ENCODE measurements around the gene RUBCNL.

The RUBCNL gene

DNA sequence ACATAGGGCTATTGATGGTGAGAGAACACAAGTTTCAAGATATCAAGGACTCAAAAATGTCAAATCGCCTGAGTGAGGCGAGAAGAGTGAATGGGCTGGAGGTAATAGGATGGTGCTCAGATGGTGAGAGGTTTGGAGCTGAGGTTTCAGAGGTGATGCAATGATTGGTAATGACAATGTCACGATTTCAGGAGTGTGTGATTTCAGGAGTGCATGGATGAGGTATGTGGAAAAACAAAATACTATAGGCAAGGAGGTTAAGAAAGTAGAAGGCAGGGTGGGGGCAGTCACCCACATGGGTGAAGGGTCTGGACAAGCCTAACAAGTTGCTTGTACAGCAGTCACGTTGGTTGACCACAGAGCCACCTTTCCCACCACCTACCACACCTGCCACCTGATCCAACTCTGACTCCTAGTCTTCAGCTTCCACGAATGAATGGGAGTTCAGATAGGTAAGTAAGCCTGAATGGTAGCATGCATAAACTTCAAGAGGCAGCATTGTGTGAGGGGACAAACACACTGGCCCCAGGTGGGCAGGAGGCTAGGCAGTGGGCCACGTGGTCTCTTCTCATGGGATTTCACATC, 71.5 kb downstream of the RUBCNL start:
- DNase-seq (ENCODE audit: low read depth, low spot score), result no peak
- Histone ChIP-seq H3K9ac (ENCODE audit: insufficient read length) (no peak overlapping the region), H3K27ac (no peak overlapping the region), H3K36me3 (ENCODE audit: insufficient read depth, low read length) (peaks cover 14% of the 10 kb centered on the region), H3K9me3 (ENCODE audit: low read depth, low read length) (peaks cover 4% of the 10 kb centered on the region; the same call in 1 of the 2 replicates), H3K4me3 (no peak overlapping the region)
- TF ChIP-seq POLR2AphosphoS5 (IDR thresholded peaks at IDR 0.05; ENCODE audit: borderline replicate concordance, low read depth, low read length), result no peak
- TF ChIP-seq FOXP2 (optimal IDR thresholded peaks at IDR 0.05; ENCODE audit: control extremely low read depth, extremely low read length, insufficient read depth), result no peak
- TF ChIP-seq EZH2 (IDR thresholded peaks at IDR 0.05), result no peak

DNA sequence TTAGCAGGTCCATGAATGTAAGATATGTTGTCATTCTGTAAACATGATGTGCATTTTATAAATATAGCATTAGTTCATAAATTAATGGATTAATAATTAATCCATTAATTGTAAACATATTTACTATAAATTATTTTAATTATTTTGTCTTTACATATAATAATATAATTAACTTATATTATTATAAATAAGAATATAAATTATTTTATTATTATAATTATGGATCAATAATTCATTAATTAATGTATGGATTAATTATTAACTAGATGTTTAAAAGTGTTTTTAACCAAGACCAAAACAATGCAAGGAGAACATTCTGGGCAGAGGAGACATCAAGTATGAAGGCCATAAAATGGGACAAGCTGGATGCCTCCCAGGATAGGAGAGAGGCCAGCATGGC, 72.0 kb downstream of the RUBCNL start:
- no peak overlapping the region for H3K4me3 ChIP-seq
- H3K27ac ChIP-seq, result no peak overlapping the region
- H3K36me3 ChIP-seq (ENCODE audit: insufficient read depth, low read length), result peaks cover 14% of the 10 kb centered on the region
- TF ChIP-seq POLR2AphosphoS5 (IDR thresholded peaks at IDR 0.05; ENCODE audit: borderline replicate concordance, low read depth, low read length) (no peak), FOXP2 (optimal IDR thresholded peaks at IDR 0.05; ENCODE audit: control extremely low read depth, extremely low read length, insufficient read depth) (no peak), EZH2 (IDR thresholded peaks at IDR 0.05) (no peak)
- DNase-seq (ENCODE audit: low read depth, low spot score), result no peak
- H3K9ac ChIP-seq (ENCODE audit: insufficient read length), result no peak overlapping the region
- peaks cover 4% of the 10 kb centered on the region; the same call in 1 of the 2 replicates for H3K9me3 ChIP-seq (ENCODE audit: low read depth, low read length)

DNA sequence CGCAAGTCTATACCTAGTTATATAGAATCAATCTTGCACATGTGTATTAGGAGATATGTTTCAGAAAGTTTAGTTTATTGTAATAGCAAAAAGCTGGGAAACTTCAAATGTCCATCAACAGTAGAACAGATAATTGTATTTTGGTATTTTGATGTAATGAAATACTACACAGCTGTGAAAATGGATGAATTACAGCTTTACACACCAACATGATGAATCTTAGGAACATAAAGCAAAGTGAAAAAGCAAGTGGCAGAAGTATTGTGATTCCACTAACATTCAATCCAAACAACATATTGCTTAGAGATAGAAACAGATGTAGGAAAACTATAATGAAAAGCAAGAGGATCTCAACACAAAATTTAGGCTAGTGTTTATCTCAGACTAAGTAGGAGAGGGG, 72.5 kb downstream of the RUBCNL start:
- Histone ChIP-seq H3K27ac (no peak overlapping the region), H3K9me3 (ENCODE audit: low read depth, low read length) (peaks cover 4% of the 10 kb centered on the region; the same call in 1 of the 2 replicates), H3K9ac (ENCODE audit: insufficient read length) (no peak overlapping the region), H3K4me3 (no peak overlapping the region), H3K36me3 (ENCODE audit: insufficient read depth, low read length) (peaks cover 14% of the 10 kb centered on the region)
- TF ChIP-seq POLR2AphosphoS5 (IDR thresholded peaks at IDR 0.05; ENCODE audit: borderline replicate concordance, low read depth, low read length), result no peak
- TF ChIP-seq FOXP2 (optimal IDR thresholded peaks at IDR 0.05; ENCODE audit: control extremely low read depth, extremely low read length, insufficient read depth), result no peak
- TF ChIP-seq EZH2 (IDR thresholded peaks at IDR 0.05), result no peak
- DNase-seq (ENCODE audit: low read depth, low spot score), result no peak

DNA sequence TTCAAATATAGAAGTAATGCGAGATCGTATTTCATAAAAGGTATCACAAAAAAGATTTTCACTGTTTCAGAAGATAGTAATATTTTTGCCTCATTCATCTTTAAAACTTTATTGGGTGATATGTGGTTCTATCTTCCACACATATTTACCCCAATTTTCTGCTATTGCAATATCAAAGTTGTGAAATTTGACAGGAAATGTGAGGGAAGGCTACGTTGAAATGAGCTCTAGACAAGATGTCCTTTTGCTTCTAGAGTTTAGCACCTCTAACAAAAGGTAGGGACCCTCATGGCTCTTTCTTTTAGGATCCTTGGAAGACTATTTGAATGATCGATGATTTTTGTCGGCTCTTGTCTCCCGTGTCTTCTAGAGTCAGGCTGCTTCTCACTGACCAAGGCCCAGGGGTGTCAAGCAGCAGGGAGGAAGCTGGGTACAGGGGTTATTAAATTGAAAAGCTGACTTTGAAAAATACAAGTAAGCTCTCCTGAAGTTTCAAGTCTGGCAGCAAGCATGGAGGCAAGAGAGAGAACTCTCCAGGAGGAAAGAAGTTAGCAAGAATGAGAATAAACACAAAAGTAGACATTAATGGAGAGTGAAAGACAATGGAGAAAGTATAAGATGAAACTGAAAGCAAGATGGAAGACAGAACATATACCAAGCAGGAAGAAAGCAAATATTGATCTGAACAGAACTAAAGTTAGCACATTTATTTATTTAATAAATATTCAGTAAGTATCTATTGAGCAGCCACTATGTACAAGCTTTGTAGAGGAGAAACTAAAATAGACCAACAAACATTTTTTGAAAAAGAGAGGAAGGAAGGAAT, 73.4 kb downstream of the RUBCNL start:
- TF ChIP-seq POLR2AphosphoS5 (IDR thresholded peaks at IDR 0.05; ENCODE audit: borderline replicate concordance, low read depth, low read length) (no peak), FOXP2 (optimal IDR thresholded peaks at IDR 0.05; ENCODE audit: control extremely low read depth, extremely low read length, insufficient read depth) (no peak), EZH2 (IDR thresholded peaks at IDR 0.05) (no peak)
- no peak for DNase-seq (ENCODE audit: low read depth, low spot score)
- H3K4me3 ChIP-seq, result no peak overlapping the region
- H3K9me3 ChIP-seq (ENCODE audit: low read depth, low read length), result peaks cover 4% of the 10 kb centered on the region; the same call in 1 of the 2 replicates
- H3K36me3 ChIP-seq (ENCODE audit: insufficient read depth, low read length), result peaks cover 14% of the 10 kb centered on the region
- H3K27ac ChIP-seq, result 0 out of 2 replicates have a peak overlapping the region, but pooled peaks have one; percentile 14
- H3K9ac ChIP-seq (ENCODE audit: insufficient read length), result no peak overlapping the region

DNA sequence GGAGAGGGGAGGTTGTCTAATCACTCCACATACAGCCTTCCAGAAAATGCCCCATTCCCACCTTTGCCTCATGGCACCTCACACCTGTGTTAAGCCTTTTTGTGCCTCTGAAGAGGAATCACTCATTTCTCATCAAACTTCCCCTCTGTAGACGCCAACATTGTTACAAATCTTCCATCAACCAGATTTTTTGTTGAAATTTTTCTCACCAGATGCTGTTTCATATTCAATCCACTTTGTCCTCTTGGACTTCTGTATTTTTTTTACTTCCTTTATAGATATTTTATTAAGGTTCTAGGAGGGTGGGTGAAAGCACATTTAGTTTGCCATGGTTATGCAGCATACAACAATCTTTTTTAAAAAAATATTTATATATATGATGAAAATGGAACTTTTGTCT, 74.0 kb downstream of the RUBCNL start:
- Histone ChIP-seq H3K9me3 (ENCODE audit: low read depth, low read length) (peaks cover 4% of the 10 kb centered on the region; the same call in 1 of the 2 replicates), H3K9ac (ENCODE audit: insufficient read length) (no peak overlapping the region), H3K4me3 (no peak overlapping the region), H3K36me3 (ENCODE audit: insufficient read depth, low read length) (peaks cover 14% of the 10 kb centered on the region), H3K27ac (no peak overlapping the region)
- TF ChIP-seq FOXP2 (optimal IDR thresholded peaks at IDR 0.05; ENCODE audit: control extremely low read depth, extremely low read length, insufficient read depth), result no peak
- TF ChIP-seq POLR2AphosphoS5 (IDR thresholded peaks at IDR 0.05; ENCODE audit: borderline replicate concordance, low read depth, low read length), result no peak
- no peak for TF ChIP-seq EZH2 (IDR thresholded peaks at IDR 0.05)
- DNase-seq (ENCODE audit: low read depth, low spot score), result no peak

DNA sequence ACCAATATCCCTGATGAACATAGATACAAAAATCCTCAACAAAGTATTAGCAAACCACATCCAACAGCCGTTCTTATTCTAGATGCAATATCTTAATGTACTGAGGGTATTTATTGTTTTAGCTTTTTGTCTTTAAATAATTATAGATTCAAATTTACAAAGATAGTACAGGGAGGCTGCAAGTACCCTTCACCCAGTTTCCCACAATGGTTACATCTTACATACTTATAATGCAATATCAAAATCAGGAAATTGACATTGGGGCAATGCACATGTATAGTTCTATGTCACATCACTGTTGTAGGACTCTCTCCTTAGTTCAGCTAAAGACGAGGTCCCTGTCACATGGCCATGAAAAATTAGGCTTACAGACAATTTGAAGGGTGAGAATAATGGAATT, 75.8 kb downstream of the RUBCNL start:
- Histone ChIP-seq H3K9me3 (ENCODE audit: low read depth, low read length) (peaks cover 4% of the 10 kb centered on the region; the same call in 1 of the 2 replicates), H3K36me3 (ENCODE audit: insufficient read depth, low read length) (peaks cover 14% of the 10 kb centered on the region), H3K4me3 (no peak overlapping the region), H3K9ac (ENCODE audit: insufficient read length) (no peak overlapping the region), H3K27ac (no peak overlapping the region)
- DNase-seq (ENCODE audit: low read depth, low spot score), result no peak
- TF ChIP-seq EZH2 (IDR thresholded peaks at IDR 0.05) (no peak), FOXP2 (optimal IDR thresholded peaks at IDR 0.05; ENCODE audit: control extremely low read depth, extremely low read length, insufficient read depth) (no peak), POLR2AphosphoS5 (IDR thresholded peaks at IDR 0.05; ENCODE audit: borderline replicate concordance, low read depth, low read length) (no peak)

DNA sequence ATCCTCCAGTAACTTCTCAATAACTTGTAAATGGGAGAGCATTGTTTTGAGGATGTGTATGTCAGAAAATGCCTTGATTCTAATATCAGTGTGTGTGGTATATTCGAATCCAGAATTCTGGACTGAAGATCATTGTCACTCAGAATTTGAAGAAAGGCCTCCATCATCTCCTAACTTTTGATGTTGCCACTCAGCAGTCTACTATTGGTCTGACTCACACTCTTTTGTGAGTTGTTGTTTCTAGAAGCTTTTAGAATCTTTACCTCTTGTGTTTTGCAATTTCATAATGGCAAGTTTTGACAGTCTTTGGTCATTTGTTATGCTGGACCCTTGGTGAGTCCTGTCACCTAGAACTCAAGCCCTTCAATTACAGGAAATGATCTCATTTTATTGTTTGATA, 77.0 kb downstream of the RUBCNL start:
- peaks cover 14% of the 10 kb centered on the region for H3K36me3 ChIP-seq (ENCODE audit: insufficient read depth, low read length)
- DNase-seq (ENCODE audit: low read depth, low spot score), result no peak
- TF ChIP-seq POLR2AphosphoS5 (IDR thresholded peaks at IDR 0.05; ENCODE audit: borderline replicate concordance, low read depth, low read length), result no peak
- TF ChIP-seq FOXP2 (optimal IDR thresholded peaks at IDR 0.05; ENCODE audit: control extremely low read depth, extremely low read length, insufficient read depth), result no peak
- TF ChIP-seq EZH2 (IDR thresholded peaks at IDR 0.05), result no peak
- H3K4me3 ChIP-seq, result no peak overlapping the region
- H3K9me3 ChIP-seq (ENCODE audit: low read depth, low read length), result peaks cover 4% of the 10 kb centered on the region; the same call in 1 of the 2 replicates
- no peak overlapping the region for H3K9ac ChIP-seq (ENCODE audit: insufficient read length)
- no peak overlapping the region for H3K27ac ChIP-seq

DNA sequence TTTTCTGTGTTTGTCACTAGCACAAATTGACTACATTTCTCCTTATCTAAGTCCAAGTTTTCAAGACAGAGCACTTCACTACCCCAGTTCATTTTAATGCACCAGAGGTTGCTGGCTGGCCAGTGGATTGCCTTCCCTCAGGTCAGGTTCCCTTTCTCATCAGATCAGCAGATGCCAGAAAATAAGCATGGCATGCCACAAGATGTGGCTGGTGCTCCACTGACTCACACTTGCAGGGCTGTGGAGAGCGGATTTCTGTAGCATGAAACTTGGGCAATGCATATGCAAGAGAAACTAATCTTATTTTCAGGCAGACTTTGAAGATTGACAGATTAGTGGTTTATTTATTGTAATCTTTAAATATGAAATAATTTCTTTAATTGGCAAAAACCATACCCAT, 79.5 kb downstream of the RUBCNL start:
- DNase-seq (ENCODE audit: low read depth, low spot score), result no peak
- Histone ChIP-seq H3K27ac (no peak overlapping the region), H3K9me3 (ENCODE audit: low read depth, low read length) (no peaks in the 10 kb centered on the region), H3K9ac (ENCODE audit: insufficient read length) (no peak overlapping the region), H3K36me3 (ENCODE audit: insufficient read depth, low read length) (no peaks in the 10 kb centered on the region), H3K4me3 (no peak overlapping the region)
- no peak for TF ChIP-seq POLR2AphosphoS5 (IDR thresholded peaks at IDR 0.05; ENCODE audit: borderline replicate concordance, low read depth, low read length)
- TF ChIP-seq EZH2 (IDR thresholded peaks at IDR 0.05), result no peak
- TF ChIP-seq FOXP2 (optimal IDR thresholded peaks at IDR 0.05; ENCODE audit: control extremely low read depth, extremely low read length, insufficient read depth), result no peak
